ENCODE results near the gene LARP4B.

DNA sequence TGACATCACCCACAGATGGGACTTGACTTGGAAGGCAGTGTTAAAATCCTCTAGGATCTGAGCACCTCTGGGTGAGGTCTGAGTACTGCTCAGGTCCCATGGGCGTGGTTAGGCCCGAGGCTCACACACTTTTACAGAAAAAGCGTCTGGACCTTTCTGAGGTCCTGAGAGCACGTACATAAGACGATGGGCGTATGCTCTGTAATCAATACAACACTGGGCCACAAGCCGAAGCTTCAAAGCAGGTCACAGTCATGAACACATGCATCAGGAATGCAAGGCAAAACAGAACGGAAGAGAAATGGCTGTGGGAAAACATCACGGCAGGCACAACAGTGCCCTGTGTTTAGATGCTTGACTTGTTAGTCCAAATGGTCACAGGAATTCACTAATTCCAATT lies 112.2 kb downstream of the LARP4B start:
- TF ChIP-seq, protein P1, sequence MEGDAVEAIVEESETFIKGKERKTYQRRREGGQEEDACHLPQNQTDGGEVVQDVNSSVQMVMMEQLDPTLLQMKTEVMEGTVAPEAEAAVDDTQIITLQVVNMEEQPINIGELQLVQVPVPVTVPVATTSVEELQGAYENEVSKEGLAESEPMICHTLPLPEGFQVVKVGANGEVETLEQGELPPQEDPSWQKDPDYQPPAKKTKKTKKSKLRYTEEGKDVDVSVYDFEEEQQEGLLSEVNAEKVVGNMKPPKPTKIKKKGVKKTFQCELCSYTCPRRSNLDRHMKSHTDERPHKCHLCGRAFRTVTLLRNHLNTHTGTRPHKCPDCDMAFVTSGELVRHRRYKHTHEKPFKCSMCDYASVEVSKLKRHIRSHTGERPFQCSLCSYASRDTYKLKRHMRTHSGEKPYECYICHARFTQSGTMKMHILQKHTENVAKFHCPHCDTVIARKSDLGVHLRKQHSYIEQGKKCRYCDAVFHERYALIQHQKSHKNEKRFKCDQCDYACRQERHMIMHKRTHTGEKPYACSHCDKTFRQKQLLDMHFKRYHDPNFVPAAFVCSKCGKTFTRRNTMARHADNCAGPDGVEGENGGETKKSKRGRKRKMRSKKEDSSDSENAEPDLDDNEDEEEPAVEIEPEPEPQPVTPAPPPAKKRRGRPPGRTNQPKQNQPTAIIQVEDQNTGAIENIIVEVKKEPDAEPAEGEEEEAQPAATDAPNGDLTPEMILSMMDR (IDR thresholded peaks at IDR 0.05; ENCODE audit: insufficient read depth, low read depth, low read length): no peak
- TF ChIP-seq EZH2 (IDR thresholded peaks at IDR 0.05; ENCODE audit: insufficient read depth, low read length): no peak

All from astrocyte (in vitro differentiated cells and primary cell).